Heart left ventricle (tissue), 13 donors: ENCODE data around the gene SIM1.

Experiments used
- POLR2A ChIP-seq, 2 donors: fragments of 450-650 bp; IDR thresholded peaks; one replicate each; pipeline ENCODE4 v1.6.1; 2017; ENCODE audit warnings: antibody characterized with exemption in 2 of 2, mild to moderate bottlenecking in 2 of 2, moderate library complexity in 2 of 2
- TF ChIP-seq, protein P1 (sequence below), 12 donors: fragments of 200-600 bp; sonication (generic) in 4 of 12; IDR thresholded peaks; one replicate each; pipeline versions ENCODE4 v1.5.0 to v1.8.0; 2018 to 2022; ENCODE audit warnings: antibody characterized with exemption in 12 of 12, mild to moderate bottlenecking in 5 of 12
- donor health status: ischemic (EF 13 %, LVEDD 7.1; RV severe dilation, severe dysfunction).
- donor health status: DM: no; HTN: yes; CAD: no.
- donor health status: DM: no; HTN: no; CAD: no.
- donor health status: ischemic (EF 25% LVEDD 6.9; RV normal size, moderate dysfunction).
- donor health status: ischemic (EF 25% LVEDD 5.7; RV mildly dilated, moderate dysfunction).
- donor health status: ischemic (EF 35%, LVEDD 5.7; RV mildly dilated, moderate dysfunction).
- donor health status: nonischemic (EF 11% LVEDD 7.7; RV severe dilation, severe dysfunction).
- donor health status: DM: yes; HTN: yes; CAD: no.
- donor health status: PGD.
- donor health status: ischemic (EF 29% LVEDD 5.4; RV normal size, mild dysfunction).
- donor health status: nonischemic (EF 23%, LVEDD 6.1; RV moderate dilation, normal function).

DNA sequence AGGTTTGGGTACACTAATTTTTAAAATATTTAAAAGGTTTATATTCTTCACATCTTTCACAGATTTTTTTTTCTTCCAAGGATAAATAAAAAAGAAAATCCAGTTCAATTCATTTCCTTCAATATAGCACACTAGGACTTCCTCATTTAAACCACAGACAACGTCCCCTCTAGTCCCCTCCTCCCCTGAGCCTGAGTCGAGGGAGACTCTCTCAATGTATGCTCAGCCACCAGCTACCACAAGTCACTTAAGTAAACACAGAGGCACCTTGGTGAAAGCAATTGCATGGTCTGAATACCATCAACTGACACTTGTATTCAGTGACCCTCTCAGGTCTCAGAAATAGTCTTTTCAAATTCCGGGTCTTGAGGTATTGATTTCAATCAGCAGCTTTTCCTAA, 88.6 kb downstream of the SIM1 start:
- TF ChIP-seq, protein P1, sequence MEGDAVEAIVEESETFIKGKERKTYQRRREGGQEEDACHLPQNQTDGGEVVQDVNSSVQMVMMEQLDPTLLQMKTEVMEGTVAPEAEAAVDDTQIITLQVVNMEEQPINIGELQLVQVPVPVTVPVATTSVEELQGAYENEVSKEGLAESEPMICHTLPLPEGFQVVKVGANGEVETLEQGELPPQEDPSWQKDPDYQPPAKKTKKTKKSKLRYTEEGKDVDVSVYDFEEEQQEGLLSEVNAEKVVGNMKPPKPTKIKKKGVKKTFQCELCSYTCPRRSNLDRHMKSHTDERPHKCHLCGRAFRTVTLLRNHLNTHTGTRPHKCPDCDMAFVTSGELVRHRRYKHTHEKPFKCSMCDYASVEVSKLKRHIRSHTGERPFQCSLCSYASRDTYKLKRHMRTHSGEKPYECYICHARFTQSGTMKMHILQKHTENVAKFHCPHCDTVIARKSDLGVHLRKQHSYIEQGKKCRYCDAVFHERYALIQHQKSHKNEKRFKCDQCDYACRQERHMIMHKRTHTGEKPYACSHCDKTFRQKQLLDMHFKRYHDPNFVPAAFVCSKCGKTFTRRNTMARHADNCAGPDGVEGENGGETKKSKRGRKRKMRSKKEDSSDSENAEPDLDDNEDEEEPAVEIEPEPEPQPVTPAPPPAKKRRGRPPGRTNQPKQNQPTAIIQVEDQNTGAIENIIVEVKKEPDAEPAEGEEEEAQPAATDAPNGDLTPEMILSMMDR (IDR thresholded peaks at IDR 0.05), result no peak
- TF ChIP-seq POLR2A (IDR thresholded peaks at IDR 0.05), result no peak
